ENCODE measurements around the gene SLIT1.

Gene SLIT1

GRCh38 chr10:96949039-96949683 is 236.6 kb downstream of the SLIT1 start:
- DNase-seq: no peak

Data from stimulated activated CD4-positive, alpha-beta T cell treated with anti-CD3 and anti-CD28 coated beads, Interleukin-4, amount 100 ng/mL, for 4 hours (primary cell).